A673 (cell line): ENCODE measurements around the gene CENPI. TPM values are rescaled to one million over a fixed set of nuclear protein-coding genes. Genes with fewer than 3 reads are reported as not detected.

Source experiments
- BruUV-seq: library from RNA; stranded (reverse); fragments of 400-500 nt; replicated peaks from 2 replicates; lab custom pipeline; 2021; lab: Mats Ljungman, UMichigan
- CTCF ChIA-PET: fragments of 300-600 bp; sonication (Branson Sonifier 250); formaldehyde crosslinking; loops from one replicate; lab custom pipeline; 2022; ENCODE audit warnings: antibody characterized with exemption; lab: Charles Lee
- POLR2A ChIA-PET: fragments of 300-600 bp; sonication (Branson Sonifier 250); formaldehyde crosslinking; loops from one replicate; lab custom pipeline; 2022; ENCODE audit warnings: antibody characterized with exemption; ENCODE audit not compliant: low non-redundant PET; lab: Charles Lee
- DNase-seq: peaks from one replicate; pipeline ENCODE4 v3.0.0-alpha.2; 2015; ENCODE audit warnings: low spot score
- H3K27ac ChIP-seq: fragments of 200-600 bp; sonication (generic); 2 replicates; pipeline ENCODE4 v1.5.1; 2016; ENCODE audit warnings: mixed run types, low read depth, mild to moderate bottlenecking, mixed read lengths, antibody characterized with exemption, low read length; ENCODE audit not compliant: poor library complexity, severe bottlenecking
- H3K27me3 ChIP-seq: fragments of 200-600 bp; sonication (generic); replicated peaks from 2 replicates; pipeline ENCODE4 v1.6.1; 2017; ENCODE audit warnings: mixed run types, low read depth, mild to moderate bottlenecking, mixed read lengths, antibody characterized with exemption, low read length; ENCODE audit not compliant: insufficient read depth, poor library complexity
- H3K36me3 ChIP-seq: fragments of 200-600 bp; sonication (generic); 2 replicates; pipeline ENCODE4 v1.6.1; 2016; ENCODE audit warnings: mixed run types, mild to moderate bottlenecking, mixed read lengths, antibody characterized with exemption, low read length; ENCODE audit not compliant: insufficient read depth, poor library complexity, severe bottlenecking
- H3K4me1 ChIP-seq: fragments of 200-600 bp; sonication (generic); 2 replicates; pipeline ENCODE4 v1.6.1; 2017; ENCODE audit warnings: mixed run types, mild to moderate bottlenecking, mixed read lengths, antibody characterized with exemption, low read length; ENCODE audit not compliant: insufficient read depth, poor library complexity, severe bottlenecking
- H3K4me3 ChIP-seq: fragments of 200-600 bp; sonication (generic); 2 replicates; pipeline ENCODE4 v1.5.1; 2016; ENCODE audit warnings: low read depth, mixed run types, mild to moderate bottlenecking, mixed read lengths, low read length; ENCODE audit not compliant: poor library complexity, severe bottlenecking
- H3K9me3 ChIP-seq: fragments of 200-600 bp; sonication (generic); 2 replicates; pipeline ENCODE4 v1.6.1; 2016; ENCODE audit warnings: mixed run types, low read depth, mild to moderate bottlenecking, mixed read lengths, antibody characterized with exemption, low read length; ENCODE audit not compliant: poor library complexity, severe bottlenecking
- CTCF ChIP-seq: fragments of 300-800, 200-600 bp; sonication (generic); conservative IDR thresholded peaks from 2 replicates; pipeline ENCODE4 v1.5.1; 2017; ENCODE audit warnings: low read depth, mild to moderate bottlenecking, antibody characterized with exemption, low read length, moderate library complexity, mixed read lengths
- EZH2 ChIP-seq: fragments of 200-600 bp; sonication (generic); IDR thresholded peaks from 2 replicates; pipeline ENCODE4 v1.6.1; 2017; ENCODE audit warnings: borderline replicate concordance, low read depth, mild to moderate bottlenecking, mixed read lengths, antibody characterized with exemption, low read length; ENCODE audit not compliant: poor library complexity, severe bottlenecking
- intact Hi-C: fragments of 100-400 bp; cut with micrococcal nuclease; formaldehyde crosslinking; loops from one replicate; pipeline ENCODE4 v1.10.0; 2022; ENCODE audit not compliant: unreplicated experiment
- total RNA-seq: library from RNA; stranded (reverse); gene quantifications from 2 replicates; pipeline ENCODE4 v1.2.3, GENCODE V29; 2021

CENPI gene
- total RNA-seq, 1 experiment from 2014 or later: 40.9 TPM

DNA sequence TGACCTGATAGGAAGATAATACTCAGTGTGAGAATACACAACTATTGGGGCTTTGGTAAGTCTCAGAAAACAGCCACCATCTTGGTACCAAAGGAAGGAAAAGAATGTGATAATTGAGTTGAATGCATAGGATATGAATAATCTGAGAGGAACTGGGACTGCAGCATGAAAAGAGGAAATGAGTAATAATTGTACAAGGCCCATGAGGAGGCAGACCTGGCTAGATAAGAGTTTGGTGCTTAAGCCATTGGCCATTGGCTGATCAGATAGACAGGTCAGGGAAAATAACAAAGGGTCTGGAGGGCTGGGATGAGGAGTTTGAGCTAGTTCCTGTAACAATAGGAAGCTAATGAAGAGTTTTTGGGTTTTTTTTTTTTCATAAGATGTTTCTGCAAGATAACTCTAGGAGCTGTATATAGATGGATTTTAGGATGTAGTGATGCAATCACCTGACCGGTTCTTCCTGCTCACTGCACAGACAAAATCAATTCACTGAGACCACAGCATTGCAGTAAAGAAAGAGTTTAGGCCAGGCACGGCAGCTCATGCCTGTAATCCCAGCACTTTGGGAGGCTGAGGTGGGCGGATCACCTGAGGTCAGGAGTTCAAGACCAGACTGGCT, 40.8 kb upstream of the CENPI start:
- no peak overlapping the region for H3K27ac ChIP-seq
- no peaks in the 10 kb centered on the region for H3K4me1 ChIP-seq
- no peaks in the 10 kb centered on the region for H3K9me3 ChIP-seq
- no peak overlapping the region for H3K4me3 ChIP-seq
- H3K27me3 ChIP-seq: no peaks in the 10 kb centered on the region
- ChIA-PET POLR2A (no interaction called here), CTCF (no interaction called here)
- peak; percentile 12 for DNase-seq
- intact Hi-C loops: no loop called here
- BruUV-seq: no TSS peak
- no peak for TF ChIP-seq CTCF
- TF ChIP-seq EZH2: no peak
- no peaks in the 10 kb centered on the region for H3K36me3 ChIP-seq

- ChIA-PET CTCF (no interaction called here), POLR2A (no interaction called here)
- Histone ChIP-seq H3K4me1 (no peaks in the 10 kb centered on the region), H3K27ac (no peak overlapping the region), H3K9me3 (no peaks in the 10 kb centered on the region), H3K36me3 (no peaks in the 10 kb centered on the region), H3K27me3 (no peaks in the 10 kb centered on the region), H3K4me3 (no peak overlapping the region)
- intact Hi-C loops: no loop called here
- TF ChIP-seq CTCF (no peak), EZH2 (no peak)
- BruUV-seq: no TSS peak
- no peak for DNase-seq
Measured at GRCh38 chrX:101062176-101062575, 35.8 kb upstream of the CENPI start.

DNA sequence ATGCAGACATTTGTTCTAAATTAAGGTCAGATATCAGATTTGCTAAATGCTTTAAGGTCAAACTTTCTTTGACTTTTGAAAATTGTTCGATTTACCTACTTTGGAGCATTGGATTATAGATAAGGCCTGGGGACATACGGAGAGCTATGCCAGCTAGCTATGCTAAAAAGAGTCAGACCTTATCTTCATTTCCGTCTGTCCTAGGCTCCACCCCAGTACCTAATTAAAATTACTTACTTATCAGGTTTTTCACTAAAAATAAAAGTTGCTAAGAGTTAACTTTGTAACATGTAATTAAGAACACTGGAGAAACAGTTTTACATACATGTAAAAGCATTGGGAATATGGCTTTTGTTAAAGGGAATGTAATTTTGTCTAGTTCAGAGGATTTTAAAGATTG, 26.4 kb upstream of the CENPI start:
- no peaks in the 10 kb centered on the region for H3K27me3 ChIP-seq
- no peaks in the 10 kb centered on the region for H3K4me1 ChIP-seq
- no peaks in the 10 kb centered on the region for H3K9me3 ChIP-seq
- ChIA-PET POLR2A (no interaction called here), CTCF (no interaction called here)
- no peak for DNase-seq
- no peak overlapping the region for H3K27ac ChIP-seq
- no peaks in the 10 kb centered on the region for H3K36me3 ChIP-seq
- intact Hi-C loops: no loop called here
- no peak for TF ChIP-seq EZH2
- TF ChIP-seq CTCF: no peak
- BruUV-seq: no TSS peak
- no peak overlapping the region for H3K4me3 ChIP-seq
